Activated CD4-positive, alpha-beta T cell treated with anti-CD3 and anti-CD28 coated beads, Interleukin-10, Interleukin-2, amounts not matched to agents 100 ng/mL and 50 ng/mL, durations not matched to agents 16 hours and 8 hours (primary cell): ENCODE results near the gene HLTF.

Source experiments
- DNase-seq: peaks from one replicate; pipeline ENCODE4 v3.0.0-alpha.2; 2020

Gene HLTF

DNA sequence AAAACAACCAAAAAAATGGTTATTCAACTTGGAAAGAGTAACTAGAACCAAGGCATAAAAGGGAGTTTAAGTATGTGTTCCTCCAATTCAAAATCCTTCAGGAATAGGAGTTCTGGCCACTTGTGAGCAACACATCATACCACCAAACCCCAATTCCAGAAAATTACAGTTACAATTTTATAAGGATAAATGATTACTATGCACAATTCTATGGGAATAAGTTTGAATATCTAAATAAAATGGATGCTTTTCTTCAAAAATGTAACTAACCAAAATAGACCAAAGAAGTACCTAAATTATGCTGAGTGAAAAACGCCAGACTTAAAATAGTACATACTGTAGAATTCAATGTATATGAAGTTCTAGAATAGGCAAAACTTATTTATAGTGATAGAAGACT is 4.6 kb downstream of the HLTF start:
- DNase-seq = no peak

DNA sequence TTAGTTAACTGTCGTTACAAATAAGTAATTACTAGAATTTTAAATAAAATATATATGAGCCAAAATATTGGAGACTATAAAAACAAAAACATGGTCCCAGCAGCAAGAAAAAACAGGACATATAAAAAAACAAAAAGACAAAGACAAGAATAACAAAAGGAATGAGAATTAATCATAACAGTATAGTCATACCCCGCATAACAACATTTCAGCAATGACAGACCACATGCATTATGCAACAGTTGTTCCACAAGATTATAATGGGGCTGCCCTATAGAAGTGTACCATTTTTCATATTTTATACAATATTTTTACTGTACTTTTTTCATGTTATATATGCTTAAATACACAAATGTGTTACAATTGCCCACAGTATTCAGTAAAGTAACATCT is 5.6 kb downstream of the HLTF start:
- DNase-seq = peak; percentile 18

DNA sequence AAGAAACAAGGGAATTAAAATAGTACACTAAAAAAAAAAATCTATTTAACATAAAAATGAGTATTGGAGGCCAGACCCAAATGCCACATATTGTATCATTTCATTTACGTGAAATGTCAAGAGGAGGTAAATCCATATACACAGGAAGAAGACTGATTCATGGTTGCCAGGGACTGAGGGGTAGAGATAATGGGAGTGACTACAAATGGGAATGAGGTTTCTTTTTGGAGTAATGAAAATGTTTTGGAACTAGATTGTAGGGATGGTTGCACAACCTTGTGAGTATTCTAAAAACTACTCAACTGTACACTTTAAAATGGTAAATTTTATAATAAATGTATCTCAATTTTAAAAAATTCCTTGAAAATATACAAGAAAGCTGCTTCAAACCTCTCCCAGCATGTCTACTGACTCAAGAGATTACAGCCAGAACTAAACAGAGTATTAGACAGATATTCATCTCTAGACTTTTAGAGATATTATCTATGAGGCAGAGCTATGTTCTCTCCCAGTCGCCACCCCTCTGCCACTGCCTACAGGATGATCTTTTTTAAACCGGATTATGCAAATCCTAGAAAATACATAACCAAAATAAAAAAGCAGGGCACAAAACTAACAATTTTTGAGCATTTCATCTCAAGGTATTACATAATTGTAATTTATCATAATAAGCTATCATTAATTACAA is 6.2 kb downstream of the HLTF start:
- no peak for DNase-seq

DNA sequence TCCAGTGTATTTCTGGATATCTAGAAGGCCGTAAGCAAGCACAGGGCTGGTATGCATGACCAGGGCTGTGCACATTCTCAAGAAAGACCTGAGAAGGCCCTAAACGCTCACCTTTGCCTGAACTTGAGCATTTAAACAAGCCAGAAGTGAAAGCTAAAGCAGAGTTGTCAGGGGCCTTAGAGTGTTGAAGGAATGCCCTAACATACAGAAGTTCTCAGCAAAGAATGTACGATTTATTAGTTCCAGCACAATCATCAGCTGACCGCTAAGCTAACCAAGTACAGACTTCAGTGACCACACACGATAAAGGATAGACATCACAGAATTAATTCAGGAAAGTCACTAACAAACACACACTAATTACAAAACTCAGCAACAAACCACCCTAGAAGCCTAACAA is 8.7 kb downstream of the HLTF start:
- DNase-seq = no peak

DNA sequence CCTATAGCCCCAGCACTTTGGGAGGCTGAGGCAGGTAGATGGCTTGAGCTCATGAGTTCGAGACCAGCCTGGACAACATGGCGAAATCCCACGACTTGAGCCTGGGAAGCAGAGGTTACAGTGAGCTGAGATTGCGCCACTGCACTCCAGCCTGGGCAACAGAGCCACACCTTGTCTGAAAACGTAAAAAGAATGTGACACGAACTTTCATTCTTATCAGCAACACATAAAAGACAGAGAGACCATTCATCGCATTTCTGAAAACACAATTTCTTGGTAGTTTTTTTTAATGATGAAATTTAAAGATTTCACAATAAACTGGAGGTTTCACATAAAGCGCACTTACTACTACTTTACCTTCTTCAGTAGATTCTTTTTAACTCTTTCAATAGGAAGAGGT is 18.4 kb downstream of the HLTF start:
- DNase-seq = no peak

DNA sequence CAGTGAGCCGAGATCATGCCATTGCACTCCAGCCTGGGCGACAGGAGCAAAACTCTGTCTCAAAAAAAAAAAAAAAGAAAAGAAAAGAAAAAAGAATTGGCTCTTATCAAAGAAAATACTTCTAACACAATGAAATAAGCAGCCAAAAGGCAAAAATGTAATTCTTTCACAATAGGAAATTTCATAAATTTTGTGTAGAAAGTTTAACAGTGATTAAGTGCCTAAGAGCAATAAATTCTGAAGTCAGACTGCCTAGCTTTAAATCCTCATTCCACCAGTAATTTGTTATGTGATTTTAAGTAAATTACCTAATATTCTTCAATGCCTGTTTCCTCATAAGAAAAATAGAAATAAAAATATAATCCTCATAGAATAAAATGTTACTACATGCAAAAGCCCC is 24.6 kb downstream of the HLTF start:
- no peak for DNase-seq

DNA sequence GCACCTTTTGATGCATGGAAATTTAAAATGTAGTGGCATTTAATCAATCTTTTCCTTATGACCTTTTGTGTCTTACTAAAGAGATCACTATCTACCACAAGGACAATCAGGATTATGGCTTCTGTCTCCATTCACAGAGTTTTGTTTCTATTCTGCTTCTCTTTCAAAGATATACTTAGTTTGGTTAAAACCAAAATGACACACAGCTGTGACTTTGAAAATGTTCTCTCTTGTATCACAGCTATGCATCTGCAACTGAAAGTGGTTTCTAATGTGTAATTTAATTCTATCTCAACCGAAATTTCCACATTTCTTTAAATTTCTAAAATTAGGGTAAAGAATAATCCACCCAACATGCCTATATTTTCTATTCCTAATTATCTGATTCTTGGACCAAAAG is 27.7 kb downstream of the HLTF start:
- no peak for DNase-seq

DNA sequence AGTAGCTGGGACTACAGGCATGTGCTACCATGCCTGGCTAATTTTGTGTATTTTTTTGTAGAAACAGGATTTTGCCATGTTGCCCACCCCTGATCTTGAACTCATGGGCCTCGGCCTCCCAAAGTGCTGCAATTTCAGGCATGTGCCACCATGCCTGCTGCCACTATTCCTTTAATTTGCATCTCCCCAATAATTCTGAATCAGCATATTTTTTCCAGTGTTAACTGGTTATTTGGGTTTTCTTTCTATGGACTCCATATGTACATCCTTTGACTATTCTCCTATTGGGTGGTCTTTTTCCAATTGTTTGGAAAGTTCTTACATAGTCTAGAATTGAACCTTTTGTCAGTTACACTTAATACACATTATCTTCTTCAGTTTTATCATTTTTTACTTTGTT is 28.1 kb downstream of the HLTF start:
- DNase-seq = no peak

DNA sequence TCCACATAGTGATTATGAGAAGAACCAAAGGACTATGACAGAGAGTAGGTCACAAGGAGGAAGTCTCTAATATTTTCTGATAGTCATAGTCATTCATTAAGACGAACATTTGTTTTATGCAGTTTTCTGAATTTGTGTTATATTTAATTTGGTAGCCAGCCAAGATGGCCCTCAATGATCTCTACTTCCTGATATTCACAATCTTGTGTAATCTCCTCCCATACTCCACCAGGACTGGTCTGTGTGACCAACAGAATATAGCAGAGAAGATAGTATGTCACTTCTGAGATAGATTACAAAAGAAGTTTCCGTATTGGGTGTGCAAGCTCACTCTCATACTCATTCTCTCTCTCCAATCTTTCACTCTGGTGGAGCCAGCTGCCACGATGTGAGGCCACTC is 30.8 kb downstream of the HLTF start:
- no peak for DNase-seq

DNA sequence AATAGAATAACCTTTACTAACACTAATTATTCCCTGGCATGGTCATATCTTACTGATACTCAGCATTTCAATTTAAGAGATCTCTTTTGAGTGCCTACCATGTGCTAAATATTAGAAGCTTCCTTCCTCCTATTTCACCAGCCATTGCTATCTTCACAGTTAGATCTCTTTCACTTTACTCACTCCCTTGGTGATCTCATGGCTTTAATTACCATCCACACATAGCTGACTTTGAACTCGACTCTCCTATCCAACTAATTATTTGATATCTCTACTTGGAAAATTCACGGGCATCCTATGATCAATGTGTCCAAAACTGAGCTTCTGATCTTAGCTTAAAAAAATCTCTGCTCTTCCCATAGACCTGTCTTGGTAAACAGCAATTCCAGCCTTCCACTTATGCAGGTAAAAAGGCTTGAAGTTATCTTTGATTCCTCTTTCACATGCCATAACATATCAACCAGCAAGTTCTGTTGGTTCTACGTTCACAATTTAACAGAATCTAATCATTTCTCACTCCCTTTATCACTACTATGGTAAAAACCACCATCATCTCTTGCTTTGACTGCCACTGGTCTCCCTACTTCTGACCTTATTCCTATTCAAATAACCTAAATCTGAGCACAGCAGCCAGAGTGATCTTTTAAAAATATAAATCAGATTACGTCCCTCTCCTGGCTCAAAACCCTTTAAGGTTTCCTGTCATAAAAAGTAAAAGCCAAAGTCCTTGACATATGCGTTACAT is 41.8 kb downstream of the HLTF start:
- DNase-seq = peak; percentile 20

DNA sequence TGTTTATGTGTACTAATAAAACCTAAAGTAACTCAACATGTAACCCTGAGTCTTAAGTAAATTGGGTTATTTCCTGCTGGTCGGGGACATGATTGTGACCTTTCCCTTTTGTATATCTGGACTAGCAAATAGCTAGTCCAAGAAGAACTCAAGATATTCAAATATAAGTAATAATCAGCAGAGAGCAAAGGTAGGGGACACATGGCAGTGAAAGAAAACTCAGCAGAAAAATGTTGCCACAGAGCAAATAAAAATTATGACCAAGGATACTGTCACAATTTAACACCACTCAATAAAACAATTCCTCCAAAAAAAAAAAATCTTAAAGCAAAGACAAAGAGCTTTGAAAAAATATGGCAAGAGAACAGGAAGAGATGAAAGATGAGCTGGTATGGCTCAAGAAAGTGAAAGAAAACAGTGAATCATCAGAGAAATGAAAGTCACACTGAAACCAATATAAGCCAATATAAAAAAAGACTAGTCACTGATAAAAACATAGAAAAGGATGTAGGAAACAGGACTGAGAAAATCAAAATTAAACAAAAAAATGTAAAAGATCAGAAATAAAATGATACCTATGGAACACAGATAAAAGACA is 43.4 kb downstream of the HLTF start:
- peak; percentile 58 for DNase-seq

DNA sequence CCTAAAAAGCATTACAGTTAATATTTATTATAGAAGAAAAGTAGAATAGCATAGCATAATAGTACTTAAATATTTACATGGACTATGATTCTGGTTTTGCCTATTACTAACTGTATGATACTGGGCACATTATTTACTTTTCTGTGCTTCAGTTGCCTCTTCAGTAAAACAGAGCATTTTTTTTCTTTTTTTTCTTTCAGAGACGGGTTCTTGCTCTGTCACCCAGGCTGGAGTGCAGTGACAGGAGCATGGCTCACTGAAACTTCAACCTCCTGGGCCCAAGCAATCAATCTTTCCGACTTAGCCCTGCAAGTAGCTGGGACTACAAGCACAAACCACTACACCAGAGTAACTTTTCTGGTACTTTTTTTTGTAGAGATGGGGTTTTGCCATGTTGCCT is 48.0 kb downstream of the HLTF start:
- DNase-seq = no peak

DNA sequence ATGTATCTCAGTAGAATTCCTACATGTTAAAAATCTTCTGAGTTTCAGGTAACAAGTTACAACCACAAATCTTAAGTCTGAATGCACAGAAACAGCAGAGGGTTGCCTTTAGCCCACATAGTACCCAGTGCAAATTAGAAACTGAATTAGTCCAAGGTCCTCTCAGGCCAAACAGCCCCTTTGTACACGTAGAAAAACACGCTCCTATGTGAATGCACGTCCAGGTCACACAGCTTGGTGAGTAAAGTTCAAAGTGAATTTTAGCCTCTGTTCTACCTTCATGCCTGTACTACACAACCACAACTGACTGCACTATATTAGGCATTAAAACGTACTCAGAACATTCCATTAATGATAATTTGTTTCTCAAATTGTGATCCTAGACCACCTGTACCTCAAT is 48.6 kb downstream of the HLTF start:
- DNase-seq = no peak

DNA sequence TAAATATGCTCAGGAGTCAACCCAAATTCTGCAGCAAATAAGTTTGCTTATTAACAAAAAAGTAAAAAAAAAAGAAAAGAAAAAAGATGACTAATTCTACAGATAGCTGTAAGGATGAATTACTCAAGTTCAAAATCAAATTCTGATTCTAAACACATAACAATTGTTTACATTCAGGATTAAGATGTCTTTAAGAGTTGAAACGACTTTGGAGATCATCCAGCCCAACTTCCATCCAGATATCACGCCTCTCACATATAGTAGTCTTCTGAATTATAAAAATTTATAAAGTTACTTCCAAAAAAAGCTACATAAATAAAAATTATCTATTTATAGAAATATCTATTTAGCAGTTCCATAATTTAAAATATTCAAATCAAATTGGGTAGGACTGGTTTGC is 55.2 kb downstream of the HLTF start:
- no peak for DNase-seq

DNA sequence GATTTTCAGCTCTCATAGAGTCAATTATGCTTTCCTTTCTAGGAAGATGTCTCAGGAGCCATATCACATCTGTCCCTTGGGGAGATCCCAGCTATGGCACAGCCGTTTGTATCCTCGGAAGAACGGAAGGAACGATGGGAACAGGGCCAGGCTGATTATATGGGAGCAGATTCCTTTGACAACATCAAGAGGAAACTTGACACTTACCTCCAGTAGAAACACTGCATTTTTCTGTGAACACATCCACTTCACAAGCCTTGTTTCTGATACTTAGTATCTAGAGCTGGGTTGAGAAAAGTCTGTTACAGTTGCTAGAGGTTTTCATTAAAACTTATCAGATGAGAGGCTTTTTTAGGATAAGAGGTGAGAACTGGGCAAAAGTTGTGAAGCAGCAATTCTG is 59.6 kb downstream of the HLTF start:
- DNase-seq = no peak

DNA sequence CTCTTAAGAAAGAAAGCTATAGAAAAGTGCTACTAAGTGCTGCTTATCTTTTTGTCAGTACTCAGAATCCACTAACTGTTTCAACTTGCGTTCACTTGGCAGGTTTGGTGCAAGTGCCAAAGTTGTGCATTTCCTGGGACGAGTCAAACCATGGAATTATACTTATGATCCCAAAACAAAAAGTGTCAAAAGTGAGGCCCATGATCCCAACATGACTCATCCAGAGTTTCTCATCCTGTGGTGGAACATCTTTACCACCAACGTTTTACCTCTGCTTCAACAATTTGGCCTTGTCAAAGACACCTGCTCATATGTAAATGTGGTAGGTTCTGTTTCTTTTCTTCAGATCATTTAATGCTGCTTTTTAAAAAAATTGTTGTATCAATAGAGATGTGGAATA is 62.4 kb downstream of the HLTF start:
- no peak for DNase-seq

DNA sequence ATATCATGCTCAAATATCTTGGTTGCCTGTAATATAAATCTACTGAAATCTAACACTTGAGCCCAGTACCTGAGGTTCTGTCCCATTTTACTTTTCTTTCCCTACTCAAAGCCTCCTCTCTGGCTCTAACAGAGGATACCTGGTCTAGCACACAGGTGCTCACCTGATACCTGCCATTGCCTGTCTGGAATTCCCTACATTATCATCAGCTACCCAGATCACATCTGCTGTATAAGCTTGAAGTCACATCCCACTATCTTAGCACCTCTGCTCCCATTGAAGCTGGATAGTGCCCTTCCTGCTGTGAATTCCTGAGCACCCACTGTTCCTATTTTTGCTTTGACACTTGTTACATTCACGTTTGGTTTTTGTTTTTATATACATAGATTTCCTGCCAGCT is 64.5 kb downstream of the HLTF start:
- no peak for DNase-seq

DNA sequence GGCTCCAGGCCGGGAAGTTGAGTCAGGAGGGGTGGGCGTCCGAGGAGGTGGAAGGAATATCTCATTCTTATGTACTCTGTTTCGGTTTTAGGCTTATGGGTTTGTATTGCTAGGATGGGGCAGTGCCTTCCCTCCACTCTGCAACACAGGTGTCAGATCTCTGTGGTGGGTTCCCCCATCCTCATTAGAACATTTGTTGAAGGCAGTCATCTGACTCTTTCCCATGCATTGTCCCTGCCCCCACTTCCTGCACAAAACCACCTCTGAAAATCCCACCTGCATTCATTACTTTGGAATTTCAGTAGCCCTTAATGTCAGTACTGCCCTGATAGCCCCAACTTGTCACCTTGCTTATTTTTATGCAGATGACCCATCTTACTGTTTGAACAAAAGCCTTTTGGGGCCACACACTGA is 65.5 kb downstream of the HLTF start:
- no peak for DNase-seq

DNA sequence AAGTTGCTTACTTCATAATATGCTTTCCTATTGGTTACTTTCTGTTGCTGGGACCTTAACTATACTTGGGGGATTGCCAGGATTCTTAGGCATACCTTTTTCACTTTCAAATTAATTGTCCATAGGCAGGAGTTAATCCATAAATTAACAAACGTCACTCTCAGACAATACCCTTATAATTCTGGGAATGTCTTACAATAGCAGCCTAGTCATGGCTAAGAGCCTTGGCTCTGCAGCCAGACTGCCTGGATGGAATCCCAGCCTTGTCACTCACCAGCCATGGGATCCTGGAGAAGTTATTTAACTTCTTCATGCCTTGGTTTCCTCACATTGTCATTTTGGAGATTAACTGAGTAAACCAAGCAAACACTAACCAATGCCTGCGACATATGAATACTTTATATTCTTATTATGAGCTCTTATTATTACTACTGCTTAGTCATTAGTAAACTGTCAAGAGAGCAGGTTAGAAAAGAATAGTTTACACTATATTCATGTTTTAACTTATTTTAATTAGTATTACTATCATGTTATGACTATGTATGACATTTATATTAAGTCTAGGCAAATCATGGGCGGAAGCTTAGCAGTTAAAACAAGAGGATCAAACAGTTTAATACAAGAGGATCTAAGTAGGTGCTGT is 66.0 kb downstream of the HLTF start:
- DNase-seq = no peak

DNA sequence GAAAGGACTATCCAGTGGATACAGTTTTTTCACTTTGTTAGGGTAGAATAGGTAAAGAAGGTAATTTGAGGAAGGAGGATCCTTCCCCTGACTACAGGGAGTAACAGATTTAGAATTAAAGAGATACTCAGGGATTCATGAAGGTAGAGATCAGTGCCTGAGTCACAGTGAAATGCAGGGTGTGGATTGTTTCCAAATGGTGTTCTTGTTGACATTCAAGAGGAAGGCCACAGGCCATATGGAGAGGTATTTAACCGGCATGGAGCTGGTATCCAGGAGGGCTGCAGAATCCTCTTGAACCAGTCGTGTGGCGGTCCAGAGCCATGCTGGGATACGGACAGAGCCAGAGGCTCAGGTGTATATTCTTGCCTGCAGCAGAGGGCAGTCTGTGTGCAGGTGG is 66.8 kb downstream of the HLTF start:
- no peak for DNase-seq

DNA sequence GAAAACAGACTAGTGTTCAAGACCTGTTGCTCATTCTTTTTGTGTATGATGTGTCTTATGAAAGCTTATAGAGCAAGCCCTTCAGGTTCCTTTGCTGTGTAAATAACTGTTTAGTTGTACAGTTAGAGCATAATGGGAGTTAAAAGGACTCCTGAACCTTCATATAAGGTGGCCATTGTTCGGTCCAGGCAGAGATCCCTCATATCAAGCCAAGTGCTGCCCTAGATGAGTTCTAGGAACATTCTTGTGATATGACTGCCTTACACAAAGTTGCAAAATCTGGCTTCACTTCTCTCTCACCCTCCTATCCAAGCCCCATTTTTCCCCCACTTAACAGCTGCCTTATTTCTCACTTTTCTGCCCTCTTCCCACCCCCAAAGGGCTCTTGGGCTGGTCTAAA is 68.1 kb downstream of the HLTF start:
- no peak for DNase-seq

DNA sequence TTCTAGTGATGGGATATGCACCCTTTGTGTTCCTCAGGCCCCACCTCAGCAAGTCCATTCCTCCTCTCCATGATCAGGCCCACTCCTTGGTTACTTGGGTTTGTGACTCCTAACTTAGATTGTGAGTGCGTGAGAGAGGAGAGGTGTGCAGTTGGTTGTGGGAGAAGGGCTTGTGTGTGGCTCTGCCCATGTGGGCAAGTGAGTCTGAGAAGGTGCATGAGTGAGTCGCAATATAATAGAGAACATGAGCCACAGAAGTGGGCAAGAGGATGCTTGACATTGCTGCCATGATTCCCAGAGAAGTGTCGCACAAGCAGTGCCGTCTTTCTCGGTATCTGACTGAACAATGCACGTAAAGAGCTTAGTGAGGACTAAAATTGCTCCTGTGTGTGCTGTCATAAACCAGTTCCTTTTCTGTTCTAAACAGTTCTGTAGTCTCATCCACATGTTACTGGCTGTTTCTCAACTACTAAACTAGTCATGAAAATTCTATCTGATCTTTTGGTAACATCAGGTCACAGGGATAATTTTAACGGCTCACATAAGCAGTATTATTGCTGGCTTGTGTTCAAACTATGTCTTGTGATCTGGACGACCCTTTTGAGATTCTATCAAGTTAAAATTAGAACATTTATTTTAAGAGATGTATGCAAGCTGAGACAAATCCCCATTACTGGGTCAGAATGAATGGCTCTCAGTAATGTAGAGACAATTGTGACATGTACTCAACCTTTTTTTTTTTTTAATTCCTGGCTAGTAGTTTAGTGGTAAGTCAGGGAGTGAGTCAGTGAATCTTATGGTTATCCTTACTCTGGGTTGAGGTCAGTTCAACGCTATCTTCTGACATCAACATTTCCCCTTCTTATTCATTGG is 69.4 kb downstream of the HLTF start:
- peak; percentile 31 for DNase-seq

DNA sequence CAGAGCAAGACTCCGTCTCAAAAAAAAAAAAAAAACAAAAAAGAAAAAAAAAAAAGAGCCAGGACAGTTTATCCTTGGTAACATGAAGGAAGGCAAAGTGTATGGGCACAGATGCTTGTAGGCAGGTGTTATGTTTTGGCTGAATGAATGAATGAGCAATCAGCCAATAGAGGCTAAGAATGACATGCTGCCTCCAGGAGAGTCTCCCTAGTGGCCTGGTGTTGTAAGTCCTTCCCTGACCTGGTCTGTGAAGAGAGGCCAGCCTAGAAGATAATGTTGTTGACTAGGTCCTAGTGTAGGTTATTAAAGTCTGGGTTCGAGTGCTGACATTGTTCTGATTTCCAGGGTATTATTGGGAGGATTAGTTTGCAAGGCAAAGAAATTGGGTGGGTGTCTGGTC is 70.1 kb downstream of the HLTF start:
- DNase-seq = no peak
